HepG2 (cell line): Measurements from ENCODE around the gene TXNRD1. TPM values are rescaled to one million over a fixed set of nuclear protein-coding genes. Genes with fewer than 3 reads are reported as not detected.
A peak's percentile ranks its signal among the peaks of the same experiment; 100 is the strongest.

Source experiments
- ATM ChIP-seq: fragments of 450-650 bp; IDR thresholded peaks from 2 replicates; pipeline ENCODE4 v1.7.1; 2017; ENCODE audit warnings: mild to moderate bottlenecking, borderline replicate concordance
- DMTF1 ChIP-seq: sonication (generic); formaldehyde crosslinking; IDR thresholded peaks from 2 replicates; pipeline ENCODE4 v1.4.0; 2020; ENCODE audit warnings: mild to moderate bottlenecking, missing genetic modification reagents
- JUNB ChIP-seq: sonication (generic); formaldehyde crosslinking; IDR thresholded peaks from 2 replicates; pipeline ENCODE4 v1.8.0; 2022; ENCODE audit warnings: missing genetic modification reagents, mild to moderate bottlenecking, borderline replicate concordance
- POLR2A ChIP-seq, 2 experiments: IDR thresholded peaks; 2 replicates each; pipeline ENCODE4 v1.6.1; 2011; ENCODE audit warnings: low read depth in 2 of 2, low read length in 2 of 2, mild to moderate bottlenecking in 1 of 2, moderate library complexity in 1 of 2; ENCODE audit not compliant: insufficient read depth in 1 of 2
- POLR2G ChIP-seq: fragments of 200-400 bp; formaldehyde crosslinking; IDR thresholded peaks from 2 replicates; pipeline ENCODE4 v1.6.1; 2018; ENCODE audit warnings: mild to moderate bottlenecking, low read depth, low read length, moderate library complexity
- RAD51 ChIP-seq: fragments of 450-650 bp; IDR thresholded peaks from 2 replicates; pipeline ENCODE4 v1.6.1; 2016; ENCODE audit warnings: borderline replicate concordance
- REXO4 ChIP-seq: sonication (generic); formaldehyde crosslinking; IDR thresholded peaks from 2 replicates; pipeline ENCODE4 v1.8.0; 2022; ENCODE audit warnings: missing genetic modification reagents, mild to moderate bottlenecking, borderline replicate concordance
- TRIM22 ChIP-seq: fragments of 450-650 bp; IDR thresholded peaks from 2 replicates; pipeline ENCODE4 v1.6.1; 2017
- ZBTB10 ChIP-seq: sonication (generic); formaldehyde crosslinking; IDR thresholded peaks from 2 replicates; pipeline ENCODE4 v1.4.0; 2020; ENCODE audit warnings: missing genetic modification reagents, borderline replicate concordance
- ZBTB25 ChIP-seq: IDR thresholded peaks from 2 replicates; pipeline ENCODE4 v1.6.1; 2018; ENCODE audit warnings: missing genetic modification reagents
- ZFX ChIP-seq: sonication (generic); formaldehyde crosslinking; IDR thresholded peaks from 2 replicates; pipeline ENCODE4 v1.4.0; 2020; ENCODE audit warnings: mild to moderate bottlenecking, low read depth, missing genetic modification reagents, moderate library complexity
- ZNF230 ChIP-seq: sonication (generic); formaldehyde crosslinking; IDR thresholded peaks from 2 replicates; pipeline ENCODE4 v1.4.0; 2020; ENCODE audit warnings: mild to moderate bottlenecking, missing genetic modification reagents
- ZNF263 ChIP-seq: sonication (generic); formaldehyde crosslinking; IDR thresholded peaks from 2 replicates; pipeline ENCODE4 v1.4.0; 2020; ENCODE audit warnings: missing genetic modification reagents
- ZNF558 ChIP-seq: sonication (generic); formaldehyde crosslinking; IDR thresholded peaks from 2 replicates; pipeline ENCODE4 v1.9.0; 2022; ENCODE audit warnings: mild to moderate bottlenecking, missing genetic modification reagents, borderline replicate concordance
- ZNF615 ChIP-seq: sonication (generic); formaldehyde crosslinking; IDR thresholded peaks from 2 replicates; pipeline ENCODE4 v1.5.0; 2020; ENCODE audit warnings: mild to moderate bottlenecking, missing genetic modification reagents, borderline replicate concordance
- ZSCAN22 ChIP-seq: sonication (generic); formaldehyde crosslinking; IDR thresholded peaks from 2 replicates; pipeline ENCODE4 v1.4.0; 2020; ENCODE audit warnings: mild to moderate bottlenecking, missing genetic modification reagents
- polyA plus RNA-seq, 8 experiments: library from polyadenylated mRNA; depleted of rRNA in 3 of 8; stranded (reverse) in 7 of 8; unstranded in 1 of 8; fragments of >200 nt; fragmentation: Illumina TruSeq in 4 of 8; extraction: Trizol in 4 of 8; gene quantifications; 2 replicates each; pipeline versions ENCODE4 v1.2.1 to v1.2.3, GENCODE V29; 2011 to 2016; ENCODE audit warnings: low read depth in 4 of 8, missing spikeins in 1 of 8, mixed read lengths in 1 of 8; ENCODE audit not compliant: insufficient read depth in 1 of 8
- total RNA-seq, 5 experiments: library from RNA; depleted of rRNA; stranded (reverse); fragments of >200 nt; fragmentation: Illumina TruSeq; extraction: Trizol; gene quantifications; 2 replicates each; pipeline ENCODE4 v1.2.3, GENCODE V29; 2016; ENCODE audit warnings: low read depth in 1 of 5
- TF ChIP-seq, protein P1 (sequence below): sonication (generic); formaldehyde crosslinking; IDR thresholded peaks from 2 replicates; pipeline ENCODE4 v1.5.1; 2020; ENCODE audit warnings: missing genetic modification reagents, mild to moderate bottlenecking, borderline replicate concordance
- TF ChIP-seq, protein P2 (sequence below): sonication (generic); formaldehyde crosslinking; IDR thresholded peaks from 2 replicates; pipeline ENCODE4 v1.5.0; 2020; ENCODE audit warnings: missing genetic modification reagents

The TXNRD1 gene
- total and polyA plus RNA-seq, 2 of the 13 experiments (the other 11 are each of a cell fraction or from before 2014, with no cell fraction given): 54.0 to 190 TPM

DNA sequence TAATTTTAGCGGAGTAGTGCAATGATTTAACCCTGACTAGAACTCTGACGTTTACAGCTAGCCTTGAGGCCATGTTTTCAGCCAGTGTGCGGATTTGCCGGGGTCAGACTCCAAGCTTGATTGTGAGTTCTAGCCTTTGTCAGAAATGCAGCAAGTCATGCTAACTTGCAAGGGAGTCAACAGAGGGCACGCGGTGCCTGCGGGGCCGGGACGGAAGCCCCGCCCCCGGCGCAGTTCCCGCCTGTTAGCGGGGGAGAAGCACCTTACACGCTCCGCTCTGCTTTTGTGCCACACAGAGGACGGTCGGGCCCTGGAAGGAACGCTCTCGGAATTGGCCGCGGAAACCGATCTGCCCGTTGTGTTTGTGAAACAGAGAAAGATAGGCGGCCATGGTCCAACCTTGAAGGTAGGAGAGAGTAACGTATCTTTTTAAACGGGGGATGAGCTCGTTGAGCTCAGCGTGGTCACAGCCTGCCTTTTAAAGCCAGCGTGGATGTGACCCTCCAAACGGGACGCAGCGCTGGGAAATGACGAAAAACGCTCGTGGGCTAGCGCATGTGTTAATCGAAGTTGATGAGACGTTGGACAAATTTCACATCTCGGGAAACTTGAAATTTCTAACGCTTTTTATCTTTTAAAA is 73.2 kb downstream of the TXNRD1 start (continued):
- peak; percentile 46; the same call in 1 of the 2 replicates for TF ChIP-seq ZFX
- TF ChIP-seq TRIM22: no peak
- no peak for TF ChIP-seq ZNF615 (CRISPR knock-in tag)
- no peak for TF ChIP-seq ZSCAN22
- peak; percentile 65; the same call in 1 of the 2 replicates for TF ChIP-seq ZNF263 (CRISPR knock-in tag)
- no peak for TF ChIP-seq JUNB (CRISPR knock-in tag)
- TF ChIP-seq, protein P1, sequence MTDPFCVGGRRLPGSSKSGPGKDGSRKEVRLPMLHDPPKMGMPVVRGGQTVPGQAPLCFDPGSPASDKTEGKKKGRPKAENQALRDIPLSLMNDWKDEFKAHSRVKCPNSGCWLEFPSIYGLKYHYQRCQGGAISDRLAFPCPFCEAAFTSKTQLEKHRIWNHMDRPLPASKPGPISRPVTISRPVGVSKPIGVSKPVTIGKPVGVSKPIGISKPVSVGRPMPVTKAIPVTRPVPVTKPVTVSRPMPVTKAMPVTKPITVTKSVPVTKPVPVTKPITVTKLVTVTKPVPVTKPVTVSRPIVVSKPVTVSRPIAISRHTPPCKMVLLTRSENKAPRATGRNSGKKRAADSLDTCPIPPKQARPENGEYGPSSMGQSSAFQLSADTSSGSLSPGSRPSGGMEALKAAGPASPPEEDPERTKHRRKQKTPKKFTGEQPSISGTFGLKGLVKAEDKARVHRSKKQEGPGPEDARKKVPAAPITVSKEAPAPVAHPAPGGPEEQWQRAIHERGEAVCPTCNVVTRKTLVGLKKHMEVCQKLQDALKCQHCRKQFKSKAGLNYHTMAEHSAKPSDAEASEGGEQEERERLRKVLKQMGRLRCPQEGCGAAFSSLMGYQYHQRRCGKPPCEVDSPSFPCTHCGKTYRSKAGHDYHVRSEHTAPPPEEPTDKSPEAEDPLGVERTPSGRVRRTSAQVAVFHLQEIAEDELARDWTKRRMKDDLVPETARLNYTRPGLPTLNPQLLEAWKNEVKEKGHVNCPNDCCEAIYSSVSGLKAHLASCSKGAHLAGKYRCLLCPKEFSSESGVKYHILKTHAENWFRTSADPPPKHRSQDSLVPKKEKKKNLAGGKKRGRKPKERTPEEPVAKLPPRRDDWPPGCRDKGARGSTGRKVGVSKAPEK: peak; percentile 91
- peak; percentile 77 for TF ChIP-seq POLR2G
- TF ChIP-seq ZNF558 (CRISPR knock-in tag): no peak
- no peak for TF ChIP-seq ZNF230 (CRISPR knock-in tag)
- peak; percentile 45; the same call in 1 of the 2 replicates for TF ChIP-seq ZBTB25 (CRISPR knock-in tag)
- peak; percentile 72 to 79 for TF ChIP-seq POLR2A (IDR thresholded peaks at IDR 0.05; ENCODE audit: insufficient read depth in 1 of 2, low read depth in 2 of 2, low read length in 2 of 2)
- no peak for TF ChIP-seq ZBTB10 (CRISPR knock-in tag)
- no peak for TF ChIP-seq RAD51
- TF ChIP-seq ATM: no peak
- no peak for TF ChIP-seq REXO4
- TF ChIP-seq, protein P2, sequence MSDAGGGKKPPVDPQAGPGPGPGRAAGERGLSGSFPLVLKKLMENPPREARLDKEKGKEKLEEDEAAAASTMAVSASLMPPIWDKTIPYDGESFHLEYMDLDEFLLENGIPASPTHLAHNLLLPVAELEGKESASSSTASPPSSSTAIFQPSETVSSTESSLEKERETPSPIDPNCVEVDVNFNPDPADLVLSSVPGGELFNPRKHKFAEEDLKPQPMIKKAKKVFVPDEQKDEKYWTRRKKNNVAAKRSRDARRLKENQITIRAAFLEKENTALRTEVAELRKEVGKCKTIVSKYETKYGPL (CRISPR knock-in tag): 0 out of 2 replicates have a peak, but pooled peaks have one; percentile 55
- TF ChIP-seq DMTF1 (CRISPR knock-in tag): no peak
